ENCODE measurements around the gene C1QTNF1.
"Not testable (repeated sequence)": the region's sequence is repeated elsewhere in the genome, so short reads cannot be mapped to it uniquely, and the experiment has no call there.

Gene C1QTNF1

GRCh38 chr17:79005063-79005861, 18.7 kb upstream of the C1QTNF1 start:
- no peak for DNase-seq (ENCODE audit: low spot score)

GRCh38 chr17:79006046-79006445, 17.9 kb upstream of the C1QTNF1 start:
- no peak for DNase-seq (ENCODE audit: low spot score)

- no peak for DNase-seq (ENCODE audit: low spot score)
These were observed 17.0 kb upstream of the C1QTNF1 start for GRCh38 chr17:79006794-79007503.

GRCh38 chr17:79007504-79008381, 16.2 kb upstream of the C1QTNF1 start:
- DNase-seq (ENCODE audit: low spot score), result no peak

- DNase-seq (ENCODE audit: low spot score), result no peak
These were observed 15.1 kb upstream of the C1QTNF1 start for GRCh38 chr17:79008666-79009387.

- DNase-seq (ENCODE audit: low spot score), result peak; percentile 81
These were observed 14.3 kb upstream of the C1QTNF1 start, which contains the start of gene CANT1 for GRCh38 chr17:79009397-79010303. Gene CANT1, minus strand, starts transcription at chr17:79009764. Its CDS starts 12,142 bp downstream, at chr17:78997622.

- DNase-seq (ENCODE audit: low spot score), result no peak
These were observed 13.7 kb upstream of the C1QTNF1 start for GRCh38 chr17:79010304-79010646.

- DNase-seq (ENCODE audit: low spot score), result no peak
These were observed 12.4 kb upstream of the C1QTNF1 start for GRCh38 chr17:79011451-79012147.

- no peak for DNase-seq (ENCODE audit: low spot score)
These were observed 11.3 kb upstream of the C1QTNF1 start for GRCh38 chr17:79012563-79013134.

- no peak for DNase-seq (ENCODE audit: low spot score)
These were observed 9.7 kb upstream of the C1QTNF1 start for GRCh38 chr17:79014158-79014758.

GRCh38 chr17:79017546-79018369, 6.2 kb upstream of the C1QTNF1 start:
- DNase-seq (ENCODE audit: low spot score), result no peak

GRCh38 chr17:79018370-79018695, 5.6 kb upstream of the C1QTNF1 start:
- no peak for DNase-seq (ENCODE audit: low spot score)

- DNase-seq (ENCODE audit: low spot score), result no peak
These were observed 4.7 kb upstream of the C1QTNF1 start for GRCh38 chr17:79019261-79019631.

GRCh38 chr17:79019632-79020584, 4.1 kb upstream of the C1QTNF1 start:
- DNase-seq (ENCODE audit: low spot score), result peak; percentile 48

GRCh38 chr17:79020631-79021301, 3.2 kb upstream of the C1QTNF1 start:
- no peak for DNase-seq (ENCODE audit: low spot score)

- not testable (repeated sequence) for DNase-seq (ENCODE audit: low spot score)
These were observed 2.0 kb upstream of the C1QTNF1 start for GRCh38 chr17:79021929-79022328.

GRCh38 chr17:79022507-79022991, 1.4 kb upstream of the C1QTNF1 start:
- no peak for DNase-seq (ENCODE audit: low spot score)
